ENCODE results near the gene CTNNAL1. TPM values are rescaled to one million over a fixed set of nuclear protein-coding genes. Genes with fewer than 3 reads are reported as not detected.

CTNNAL1 gene
- total RNA-seq, 1 donor from 2014 or later: 35.2 TPM

DNA sequence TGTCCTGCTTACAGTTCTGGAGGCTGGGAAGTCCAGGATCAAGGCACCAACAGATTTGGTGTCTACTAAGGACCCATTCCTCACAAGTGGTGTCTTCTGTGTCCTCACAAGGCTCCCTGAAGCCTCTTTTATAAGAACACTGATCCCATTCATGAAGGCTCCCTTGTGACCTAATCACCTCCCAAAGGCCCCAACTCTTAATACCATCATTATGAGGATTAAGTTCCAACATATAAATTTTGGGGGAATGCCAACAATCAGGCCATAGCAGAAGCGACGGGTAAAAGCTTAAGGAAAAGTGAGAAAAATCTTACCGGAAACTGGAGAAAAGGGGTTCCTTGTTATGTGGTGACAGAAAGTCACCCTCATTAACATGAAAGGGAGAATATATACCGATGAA lies 11.2 kb downstream of the CTNNAL1 start:
- no peak overlapping the region for H3K4me3 ChIP-seq
- TF ChIP-seq CTCF (IDR thresholded peaks at IDR 0.05): no peak
- peaks cover 5% of the 10 kb centered on the region for H3K4me1 ChIP-seq
- intact Hi-C loops (cut with DNase I): no loop called here
- ATAC-seq (no peak), DNase-seq (no peak)
- no peak overlapping the region for H3K27ac ChIP-seq
- H3K27me3 ChIP-seq (ENCODE audit: low read depth): no peaks in the 10 kb centered on the region
- peaks cover 9% of the 10 kb centered on the region for H3K9me3 ChIP-seq
- H3K36me3 ChIP-seq: no peaks in the 10 kb centered on the region

DNA sequence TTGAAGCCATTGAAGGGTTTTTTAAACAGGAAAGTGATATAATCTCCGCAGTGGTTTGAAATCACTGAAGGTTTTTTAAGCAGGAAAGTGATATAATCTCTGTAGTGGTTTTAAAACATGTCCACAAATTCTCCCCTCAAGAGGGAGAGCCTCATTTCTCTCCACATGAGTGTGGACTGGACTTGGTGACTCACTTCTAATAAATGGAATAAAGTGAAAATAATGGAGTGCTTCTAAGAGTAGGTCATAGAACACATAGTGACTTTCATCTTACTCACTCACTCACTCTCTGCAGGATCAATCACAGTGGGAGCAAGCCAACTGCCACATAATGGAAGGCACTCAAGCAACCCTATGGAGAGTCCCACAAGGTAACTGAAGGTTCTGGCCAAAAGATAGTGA lies 12.0 kb downstream of the CTNNAL1 start:
- DNase-seq (no peak), ATAC-seq (no peak)
- Histone ChIP-seq H3K27me3 (ENCODE audit: low read depth) (no peaks in the 10 kb centered on the region), H3K36me3 (no peaks in the 10 kb centered on the region), H3K4me3 (no peak overlapping the region), H3K9me3 (peaks cover 9% of the 10 kb centered on the region), H3K27ac (no peak overlapping the region), H3K4me1 (peaks cover 14% of the 10 kb centered on the region)
- intact Hi-C loops (cut with DNase I): no loop called here
- no peak for TF ChIP-seq CTCF (IDR thresholded peaks at IDR 0.05)

- DNase-seq (no peak), ATAC-seq (no peak)
- H3K27me3 ChIP-seq (ENCODE audit: low read depth): no peaks in the 10 kb centered on the region
- no peak overlapping the region for H3K4me3 ChIP-seq
- intact Hi-C loops (cut with DNase I): no loop called here
- no peak for TF ChIP-seq CTCF (IDR thresholded peaks at IDR 0.05)
- H3K36me3 ChIP-seq: no peaks in the 10 kb centered on the region
- peaks cover 33% of the 10 kb centered on the region for H3K4me1 ChIP-seq
- H3K9me3 ChIP-seq: no peaks in the 10 kb centered on the region
- H3K27ac ChIP-seq: no peak overlapping the region
These were observed 16.2 kb downstream of the CTNNAL1 start for GRCh38 chr9:108997112-108997511.

DNA sequence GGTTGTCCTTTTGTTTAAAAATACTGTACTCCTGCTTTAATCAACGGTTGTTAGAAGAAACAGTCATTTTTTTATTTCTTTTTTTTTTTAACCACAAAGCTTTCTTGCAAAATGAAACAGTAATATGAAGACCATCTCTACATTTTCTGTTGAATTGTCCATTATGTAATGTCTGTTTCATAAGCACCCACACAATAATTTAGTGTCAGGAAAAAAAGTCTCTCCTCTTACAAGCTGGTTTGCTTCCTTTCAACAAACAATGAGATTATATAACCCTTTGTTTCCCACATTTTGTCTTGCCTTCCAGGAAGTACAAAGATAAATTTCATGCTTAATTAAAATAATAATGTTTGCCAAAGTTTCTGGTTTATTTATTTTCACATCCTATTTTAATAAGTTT lies 16.7 kb downstream of the CTNNAL1 start:
- Histone ChIP-seq H3K4me1 (peaks cover 33% of the 10 kb centered on the region), H3K27me3 (ENCODE audit: low read depth) (no peaks in the 10 kb centered on the region), H3K9me3 (no peaks in the 10 kb centered on the region), H3K27ac (no peak overlapping the region), H3K36me3 (no peaks in the 10 kb centered on the region), H3K4me3 (no peak overlapping the region)
- no peak for TF ChIP-seq CTCF (IDR thresholded peaks at IDR 0.05)
- intact Hi-C loops (cut with DNase I): no loop called here
- ATAC-seq (no peak), DNase-seq (no peak)

DNA sequence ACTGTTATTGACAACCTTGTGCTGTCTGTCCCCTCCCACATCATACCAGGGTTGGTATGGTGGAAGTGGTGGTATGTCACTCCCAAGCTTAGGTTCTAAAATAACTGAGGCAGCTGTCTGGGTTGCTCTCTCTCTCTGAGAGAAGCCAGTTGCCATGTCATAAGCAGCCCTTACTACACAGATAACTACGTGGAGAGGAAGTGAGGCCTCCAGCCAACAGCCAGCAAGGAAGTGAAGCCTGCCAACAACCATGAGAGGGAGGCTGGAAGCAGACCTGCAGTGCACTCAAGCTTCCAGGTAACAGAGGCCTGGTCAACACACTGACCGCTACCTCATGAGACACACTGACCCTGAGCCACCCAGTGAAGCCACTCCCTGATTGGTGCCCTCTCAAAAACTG lies 18.6 kb downstream of the CTNNAL1 start:
- Histone ChIP-seq H3K27me3 (ENCODE audit: low read depth) (no peaks in the 10 kb centered on the region), H3K27ac (peak overlapping the region; percentile 47), H3K4me3 (no peak overlapping the region), H3K36me3 (no peaks in the 10 kb centered on the region), H3K4me1 (peaks cover 40% of the 10 kb centered on the region), H3K9me3 (no peaks in the 10 kb centered on the region)
- DNase-seq (peak; percentile 50), ATAC-seq (peak; percentile 78 to 79)
- TF ChIP-seq CTCF (IDR thresholded peaks at IDR 0.05): no peak
- intact Hi-C loops (cut with DNase I): no loop called here

DNA sequence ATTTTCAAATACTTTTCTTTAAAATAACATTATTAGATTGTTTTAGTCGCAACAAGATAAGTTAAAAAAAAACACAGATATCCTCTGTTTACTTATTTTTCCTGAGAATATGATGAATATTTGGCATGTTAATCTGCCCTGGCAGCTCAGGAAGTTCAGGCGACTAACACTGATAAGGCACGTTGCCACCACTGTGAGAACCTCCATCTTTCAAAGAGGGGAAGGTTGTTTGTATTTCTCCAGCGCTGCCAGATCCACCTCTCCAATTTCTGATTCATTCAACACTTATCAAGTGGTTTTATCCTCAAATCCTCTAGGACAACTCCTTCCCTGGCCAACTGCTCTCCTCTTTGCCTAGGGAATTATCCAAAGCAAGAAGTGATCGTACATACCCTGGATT lies 21.8 kb downstream of the CTNNAL1 start:
- no peaks in the 10 kb centered on the region for H3K9me3 ChIP-seq
- no peaks in the 10 kb centered on the region for H3K36me3 ChIP-seq
- H3K27ac ChIP-seq: no peak overlapping the region
- intact Hi-C loops (cut with DNase I): no loop called here
- DNase-seq (no peak), ATAC-seq (no peak)
- peaks cover 28% of the 10 kb centered on the region for H3K4me1 ChIP-seq
- no peak for TF ChIP-seq CTCF (IDR thresholded peaks at IDR 0.05)
- no peak overlapping the region for H3K4me3 ChIP-seq
- H3K27me3 ChIP-seq (ENCODE audit: low read depth): no peaks in the 10 kb centered on the region

Measured in lower lobe of right lung (tissue), 2 donors.